Activated T-helper 1 cell treated with anti-CD3 and anti-CD28 coated beads, Interleukin-12 subunit alpha, Interleukin-12 subunit beta, Interleukin-2, Interleukin-4 antibody, amounts not matched to agents 30 ng/mL and 10 ng/mL and 1 ng/mL, durations not matched to agents 14 hours and 24 hours and 36 hours (primary cell): ENCODE data around the gene NATD1. TPM values are rescaled to one million over a fixed set of nuclear protein-coding genes. Genes with fewer than 3 reads are reported as not detected.
A peak's percentile ranks its signal among the peaks of the same experiment; 100 is the strongest.

Source experiments
- DNase-seq: peaks from one replicate; pipeline ENCODE4 v3.0.0; 2021; ENCODE audit warnings: low spot score
- H3K27ac Mint-ChIP-seq: one replicate; pipeline ENCODE4 v1.8.0; 2021; ENCODE audit warnings: mild to moderate bottlenecking, mixed read lengths
- H3K27me3 Mint-ChIP-seq: one replicate; pipeline ENCODE4 v1.8.0; 2022; ENCODE audit warnings: mild to moderate bottlenecking, moderate library complexity, mixed read lengths; ENCODE audit not compliant: insufficient read depth
- H3K36me3 Mint-ChIP-seq: one replicate; pipeline ENCODE4 v1.8.0; 2021; ENCODE audit warnings: low read depth, mixed read lengths
- H3K4me1 Mint-ChIP-seq: one replicate; pipeline ENCODE4 v1.8.0; 2021; ENCODE audit warnings: low read depth, mixed read lengths
- H3K4me3 Mint-ChIP-seq: one replicate; pipeline ENCODE4 v1.8.0; 2021; ENCODE audit warnings: mild to moderate bottlenecking, moderate library complexity, mixed read lengths
- H3K9me3 Mint-ChIP-seq: one replicate; pipeline ENCODE4 v1.8.0; 2021; ENCODE audit warnings: mixed read lengths
- intact Hi-C: fragments of 100-400 bp; cut with micrococcal nuclease; formaldehyde crosslinking; loops from one replicate; pipeline ENCODE4 v1.15.1; 2024
- total RNA-seq: library from RNA; stranded (reverse); gene quantifications from 2 replicates; pipeline ENCODE4 v1.2.3, GENCODE V29; 2022

Gene NATD1
- total RNA-seq, 1 donor from 2014 or later, result 1.6 TPM

- H3K4me3 Mint-ChIP-seq, result peak overlapping the region; percentile 100
- H3K27ac Mint-ChIP-seq, result peak overlapping the region; percentile 96
- peaks cover 3% of the 10 kb centered on the region for H3K27me3 Mint-ChIP-seq
- no peaks in the 10 kb centered on the region for H3K9me3 Mint-ChIP-seq
- H3K4me1 Mint-ChIP-seq, result peaks cover 21% of the 10 kb centered on the region
- H3K36me3 Mint-ChIP-seq, result peaks cover 21% of the 10 kb centered on the region
- DNase-seq, result no peak
- intact Hi-C loops, result loop anchor here (1.0 to 10.0 kb wide), 2 partner anchors 244 to 1312 kb away; partner anchors contain the start of genes AKAP10 and USP22
Observed at GRCh38 chr17:21286909-21287702, 33.9 kb upstream of the NATD1 start.

- intact Hi-C loops, result loop anchor here (10.0 kb wide), 1 partner anchor 1311 kb away; the partner anchor contains the start of gene AKAP10
- no peaks in the 10 kb centered on the region for H3K9me3 Mint-ChIP-seq
- H3K27ac Mint-ChIP-seq, result peak overlapping the region; percentile 96
- H3K36me3 Mint-ChIP-seq, result peaks cover 21% of the 10 kb centered on the region
- H3K27me3 Mint-ChIP-seq, result peaks cover 3% of the 10 kb centered on the region
- DNase-seq, result no peak
- peak overlapping the region; percentile 100 for H3K4me3 Mint-ChIP-seq
- H3K4me1 Mint-ChIP-seq, result peaks cover 22% of the 10 kb centered on the region
Observed at GRCh38 chr17:21286066-21286770, 33.0 kb upstream of the NATD1 start.

GRCh38 chr17:21285164-21286065 is 32.2 kb upstream of the NATD1 start:
- Mint-ChIP-seq H3K36me3 (peaks cover 19% of the 10 kb centered on the region), H3K27ac (peak overlapping the region; percentile 96), H3K4me3 (peak overlapping the region; percentile 100), H3K9me3 (no peaks in the 10 kb centered on the region), H3K27me3 (peaks cover 3% of the 10 kb centered on the region), H3K4me1 (peaks cover 29% of the 10 kb centered on the region)
- intact Hi-C loops, result loop anchor here (2.0 to 10.0 kb wide), 5 partner anchors 29 to 1311 kb away; partner anchors contain the start of gene AKAP10
- no peak for DNase-seq

- peaks cover 37% of the 10 kb centered on the region for H3K4me1 Mint-ChIP-seq
- intact Hi-C loops, result loop anchor here (1.0 to 10.0 kb wide), 10 partner anchors 9 to 1310 kb away; partner anchors contain the start of genes AKAP10, DHRS7B, NATD1 and TMEM11
- H3K27ac Mint-ChIP-seq, result peak within 1 kb of the TSS; percentile 96
- DNase-seq, result peak; percentile 97
- H3K36me3 Mint-ChIP-seq, result peaks cover 19% of the 10 kb centered on the region
- H3K9me3 Mint-ChIP-seq, result no peaks in the 10 kb centered on the region
- H3K4me3 Mint-ChIP-seq, result peak within 1 kb of the TSS; percentile 100
- peaks cover 5% of the 10 kb centered on the region for H3K27me3 Mint-ChIP-seq
Observed at GRCh38 chr17:21284319-21285163, 31.3 kb upstream of the NATD1 start, which contains the start of gene MAP2K3. Gene MAP2K3, plus strand, starts transcription at chr17:21284711. Its CDS starts 210 bp downstream, at chr17:21284921.

GRCh38 chr17:21283482-21284318 is 30.5 kb upstream of the NATD1 start:
- Mint-ChIP-seq H3K4me1 (peaks cover 41% of the 10 kb centered on the region), H3K36me3 (peaks cover 19% of the 10 kb centered on the region), H3K27me3 (peaks cover 5% of the 10 kb centered on the region), H3K4me3 (peak overlapping the region; percentile 100), H3K9me3 (no peaks in the 10 kb centered on the region), H3K27ac (peak overlapping the region; percentile 29)
- DNase-seq, result no peak
- intact Hi-C loops, result loop anchor here (1.0 to 10.0 kb wide), 10 partner anchors 8 to 1309 kb away; partner anchors contain the start of genes AKAP10, DHRS7B, NATD1 and TMEM11

GRCh38 chr17:21282850-21283249 is 29.6 kb upstream of the NATD1 start:
- H3K27me3 Mint-ChIP-seq, result peaks cover 5% of the 10 kb centered on the region
- intact Hi-C loops, result loop anchor here (10.0 kb wide), 1 partner anchor 1308 kb away; the partner anchor contains the start of gene AKAP10
- no peaks in the 10 kb centered on the region for H3K9me3 Mint-ChIP-seq
- H3K4me3 Mint-ChIP-seq, result no peak overlapping the region
- H3K27ac Mint-ChIP-seq, result peak overlapping the region; percentile 42
- DNase-seq, result no peak
- peaks cover 39% of the 10 kb centered on the region for H3K4me1 Mint-ChIP-seq
- peaks cover 16% of the 10 kb centered on the region for H3K36me3 Mint-ChIP-seq

GRCh38 chr17:21282231-21282630 is 29.0 kb upstream of the NATD1 start:
- no peak overlapping the region for H3K27ac Mint-ChIP-seq
- no peaks in the 10 kb centered on the region for H3K9me3 Mint-ChIP-seq
- H3K27me3 Mint-ChIP-seq, result peaks cover 5% of the 10 kb centered on the region
- peaks cover 36% of the 10 kb centered on the region for H3K4me1 Mint-ChIP-seq
- H3K36me3 Mint-ChIP-seq, result peaks cover 12% of the 10 kb centered on the region
- H3K4me3 Mint-ChIP-seq, result no peak overlapping the region
- intact Hi-C loops, result loop anchor here (10.0 kb wide), 1 partner anchor 1307 kb away; the partner anchor contains the start of gene AKAP10
- no peak for DNase-seq

GRCh38 chr17:21280081-21280518 is 26.9 kb upstream of the NATD1 start:
- H3K4me1 Mint-ChIP-seq, result peaks cover 46% of the 10 kb centered on the region
- no peaks in the 10 kb centered on the region for H3K36me3 Mint-ChIP-seq
- no peak overlapping the region for H3K4me3 Mint-ChIP-seq
- intact Hi-C loops, result loop anchor here (1.0 to 10.0 kb wide), 2 partner anchors 231 to 1305 kb away; partner anchors contain the start of gene AKAP10
- peak overlapping the region; percentile 70 for H3K27ac Mint-ChIP-seq
- peaks cover 5% of the 10 kb centered on the region for H3K27me3 Mint-ChIP-seq
- peak; percentile 82 for DNase-seq
- no peaks in the 10 kb centered on the region for H3K9me3 Mint-ChIP-seq

GRCh38 chr17:21279582-21279981 is 26.4 kb upstream of the NATD1 start:
- Mint-ChIP-seq H3K36me3 (no peaks in the 10 kb centered on the region), H3K27ac (no peak overlapping the region), H3K4me3 (no peak overlapping the region), H3K9me3 (no peaks in the 10 kb centered on the region), H3K4me1 (peaks cover 49% of the 10 kb centered on the region), H3K27me3 (peaks cover 5% of the 10 kb centered on the region)
- DNase-seq, result no peak
- intact Hi-C loops, result no loop called here

- H3K27ac Mint-ChIP-seq, result no peak overlapping the region
- intact Hi-C loops, result no loop called here
Observed at GRCh38 chr17:21279198-21279535, 26.0 kb upstream of the NATD1 start.

More at GRCh38 chr17:21279198-21279535, 26.0 kb upstream of the NATD1 start:
- H3K27me3 Mint-ChIP-seq, result peaks cover 5% of the 10 kb centered on the region
- no peak for DNase-seq
- no peaks in the 10 kb centered on the region for H3K9me3 Mint-ChIP-seq
- peaks cover 49% of the 10 kb centered on the region for H3K4me1 Mint-ChIP-seq
- H3K4me3 Mint-ChIP-seq, result no peak overlapping the region
- no peaks in the 10 kb centered on the region for H3K36me3 Mint-ChIP-seq
